Nucleus accumbens (tissue), 56 donors: ENCODE measurements around the gene ADGRE2.
"Not testable (repeated sequence)": the region's sequence is repeated elsewhere in the genome, so short reads cannot be mapped to it uniquely, and the experiment has no call there.

Experiments
- DNase-seq, 56 donors: peaks; one replicate each; lab custom pipeline; 2025; lab: John Stamatoyannopoulos, UW

The ADGRE2 gene

GRCh38 chr19:14780622-14781225 lies 2.4 kb upstream of the ADGRE2 start:
- not testable (repeated sequence) for DNase-seq

GRCh38 chr19:14779151-14779550 lies 791 bp upstream of the ADGRE2 start:
- no peak for DNase-seq

GRCh38 chr19:14777645-14778044 lies 715 bp downstream of the ADGRE2 start:
- DNase-seq, result not testable (repeated sequence)

GRCh38 chr19:14775869-14776586 lies 2.3 kb downstream of the ADGRE2 start:
- peak in 3 of 56 donors; percentile 0 to 29 (median 11) for DNase-seq

- not testable (repeated sequence) for DNase-seq
Observed at GRCh38 chr19:14775326-14775725, 3.0 kb downstream of the ADGRE2 start.

- DNase-seq, result no peak
Observed at GRCh38 chr19:14774373-14774772, 4.0 kb downstream of the ADGRE2 start.

- DNase-seq, result not testable (repeated sequence)
Observed at GRCh38 chr19:14773722-14774121, 4.6 kb downstream of the ADGRE2 start.

- DNase-seq, result no peak
Observed at GRCh38 chr19:14772995-14773394, 5.4 kb downstream of the ADGRE2 start.

- no peak for DNase-seq
Observed at GRCh38 chr19:14772467-14772866, 5.9 kb downstream of the ADGRE2 start.

- no peak for DNase-seq
Observed at GRCh38 chr19:14770944-14771839, 7.2 kb downstream of the ADGRE2 start.

- no peak for DNase-seq
Observed at GRCh38 chr19:14770136-14770535, 8.2 kb downstream of the ADGRE2 start.

GRCh38 chr19:14769201-14769600 lies 9.2 kb downstream of the ADGRE2 start:
- DNase-seq, result no peak

- DNase-seq, result no peak
Observed at GRCh38 chr19:14768001-14768400, 10.4 kb downstream of the ADGRE2 start.

- DNase-seq, result no peak
Observed at GRCh38 chr19:14767466-14767971, 10.8 kb downstream of the ADGRE2 start.

GRCh38 chr19:14765841-14766240 lies 12.5 kb downstream of the ADGRE2 start:
- not testable (repeated sequence) for DNase-seq

- DNase-seq, result not testable (repeated sequence)
Observed at GRCh38 chr19:14765403-14765802, 13.0 kb downstream of the ADGRE2 start.

- no peak for DNase-seq
Observed at GRCh38 chr19:14764401-14764800, 14.0 kb downstream of the ADGRE2 start.

- DNase-seq, result no peak
Observed at GRCh38 chr19:14763497-14764145, 14.7 kb downstream of the ADGRE2 start.

- DNase-seq, result no peak
Observed at GRCh38 chr19:14762111-14762510, 16.2 kb downstream of the ADGRE2 start.

- DNase-seq, result no peak
Observed at GRCh38 chr19:14761607-14762006, 16.8 kb downstream of the ADGRE2 start.
